HepG2 (cell line): ENCODE data around the gene ARHGEF16. TPM values are rescaled to one million over a fixed set of nuclear protein-coding genes. Genes with fewer than 3 reads are reported as not detected.

Source experiments
- ATAC-seq: fragments of 200-7000 bp; cut with Tn5 transposase; 3 replicates; pipeline ENCODE4 v1.9.1; 2020; ENCODE audit warnings: mild to moderate bottlenecking, moderate library complexity
- BruUV-seq: library from RNA; stranded (reverse); fragments of 400-500 nt; replicated peaks from 2 replicates; lab custom pipeline; 2021; lab: Mats Ljungman, UMichigan
- CTCF ChIA-PET: fragments of 300-600 bp; formaldehyde crosslinking; extraction: SDS; loops from one replicate; lab custom pipeline; 2021; ENCODE audit warnings: low total read pairs, inconsistent platforms, low intra/inter-chr PET ratio; lab: Yijun Ruan, JAX
- POLR2A ChIA-PET: fragments of 350-600 bp; sonication (Branson Sonifier 250); formaldehyde crosslinking; loops from one replicate; lab custom pipeline; 2020; ENCODE audit warnings: antibody characterized with exemption, inconsistent platforms; lab: Yijun Ruan, JAX
- DNase-seq: peaks from one replicate; pipeline ENCODE4 v3.0.0-alpha.2; 2015; ENCODE audit warnings: low spot score
- FAIRE-seq: peaks from 3 replicates; lab custom pipeline; 2011; peaks lifted over from hg19 to GRCh38; lab: Jason Lieb, UNC
- H2AFZ ChIP-seq: one replicate; pipeline ENCODE4 v1.6.1; 2011; ENCODE audit warnings: low read length, inconsistent platforms
- H3K27ac ChIP-seq: fragments of 300-600 bp; 3 replicates; pipeline ENCODE4 v1.8.0; 2011; ENCODE audit warnings: mixed run types, mild to moderate bottlenecking, mixed read lengths, low read length, inconsistent platforms; ENCODE audit not compliant: insufficient read depth; ENCODE audit errors: extremely low read length
- H3K27me3 ChIP-seq, 2 experiments: fragments of 200-600 bp in 1 of 2; 2 replicates in 1 of 2; 3 replicates in 1 of 2; pipeline versions ENCODE4 v1.6.0 to v1.8.0; 2011; ENCODE audit warnings: low read length in 2 of 2, mild to moderate bottlenecking in 2 of 2, moderate library complexity in 2 of 2, inconsistent platforms in 1 of 2; ENCODE audit not compliant: insufficient read depth in 2 of 2, control insufficient read depth in 1 of 2
- H3K36me3 ChIP-seq, 2 experiments: fragments of 200-600 bp in 1 of 2; replicated peaks in 1 of 2; 2 replicates in 1 of 2; 3 replicates in 1 of 2; pipeline versions ENCODE4 v1.5.1 to v1.8.0; 2011; ENCODE audit warnings: low read length in 2 of 2, inconsistent platforms in 1 of 2; ENCODE audit not compliant: insufficient read depth in 2 of 2, control insufficient read depth in 1 of 2
- H3K4me1 ChIP-seq: 2 replicates; pipeline ENCODE4 v1.5.1; 2012; ENCODE audit warnings: low read length, inconsistent platforms; ENCODE audit not compliant: insufficient read depth
- H3K4me2 ChIP-seq: 2 replicates; pipeline ENCODE4 v1.6.0; 2011; ENCODE audit warnings: low read depth, low read length, inconsistent platforms
- H3K4me3 ChIP-seq, 3 experiments: fragments of 200-600 bp in 1 of 3; sonication (generic), shearing (Covaris generic) in 1 of 3; replicated peaks in 1 of 3; 2 replicates each; pipeline ENCODE4 v1.5.1; 2011 to 2016; ENCODE audit warnings: low read length in 3 of 3, inconsistent platforms in 2 of 3, low read depth in 2 of 3, mild to moderate bottlenecking in 2 of 3, control low read depth in 1 of 3, mixed read lengths in 1 of 3; ENCODE audit not compliant: insufficient read depth in 1 of 3
- H3K79me2 ChIP-seq: one replicate; pipeline ENCODE4 v1.6.1; 2011; ENCODE audit warnings: low read length, inconsistent platforms; ENCODE audit not compliant: insufficient read depth
- H3K9ac ChIP-seq: 2 replicates; pipeline ENCODE4 v1.6.0; 2011; ENCODE audit warnings: mild to moderate bottlenecking, low read depth, low read length, inconsistent platforms; ENCODE audit not compliant: insufficient read depth
- H3K9me3 ChIP-seq: 2 replicates; pipeline ENCODE4 v1.5.1; 2012; ENCODE audit warnings: mild to moderate bottlenecking, low read length
- H4K20me1 ChIP-seq: 2 replicates; pipeline ENCODE4 v1.6.0; 2011; ENCODE audit warnings: inconsistent platforms, mild to moderate bottlenecking, low read length, moderate library complexity; ENCODE audit not compliant: insufficient read depth
- HDAC6 ChIP-seq: fragments of 200-600 bp; sonication (generic); IDR thresholded peaks from 2 replicates; pipeline ENCODE4 v1.7.0; 2017; ENCODE audit warnings: mild to moderate bottlenecking, antibody characterized with exemption, low read length, low read depth
- ZNF687 ChIP-seq: sonication (generic); formaldehyde crosslinking; IDR thresholded peaks from 2 replicates; pipeline ENCODE4 v1.5.1; 2020; ENCODE audit warnings: mild to moderate bottlenecking, missing genetic modification reagents, moderate library complexity
- WGBS: methylation state at CpG from one replicate; pipeline ENCODE4 v1.1.6; 2017; ENCODE audit warnings: low lambda C conversion rate; 5-methylcytosine and 5-hydroxymethylcytosine counted together
- in situ Hi-C: cut with HindIII; loops from 2 replicates; pipeline ENCODE4 v1.10.0; 2017; ENCODE audit warnings: low pct_unique_long_range_greater_than_20kb; ENCODE audit not compliant: extremely low pct_ligation_motif_present
- intact Hi-C: fragments of 100-400 bp; cut with micrococcal nuclease; formaldehyde crosslinking; loops from one replicate; pipeline ENCODE4 v1.10.0; 2022; ENCODE audit not compliant: unreplicated experiment
- polyA plus RNA-seq, 8 experiments: library from polyadenylated mRNA; depleted of rRNA in 3 of 8; stranded (reverse) in 7 of 8; unstranded in 1 of 8; fragments of >200 nt; fragmentation: Illumina TruSeq in 4 of 8; extraction: Trizol in 4 of 8; gene quantifications; 2 replicates each; pipeline versions ENCODE4 v1.2.1 to v1.2.3, GENCODE V29; 2011 to 2016; ENCODE audit warnings: low read depth in 4 of 8, missing spikeins in 1 of 8, mixed read lengths in 1 of 8; ENCODE audit not compliant: insufficient read depth in 1 of 8
- total RNA-seq, 5 experiments: library from RNA; depleted of rRNA; stranded (reverse); fragments of >200 nt; fragmentation: Illumina TruSeq; extraction: Trizol; gene quantifications; 2 replicates each; pipeline ENCODE4 v1.2.3, GENCODE V29; 2016; ENCODE audit warnings: low read depth in 1 of 5

The ARHGEF16 gene
- total and polyA plus RNA-seq, 2 of the 13 experiments (the other 11 are each of a cell fraction or from before 2014, with no cell fraction given) = 20.3 to 39.9 TPM

- no peak for FAIRE-seq
- Histone ChIP-seq H3K79me2 (no peaks in the 10 kb centered on the region), H3K27ac (no peak overlapping the region), H3K4me3 (no peak overlapping the region), H3K4me2 (no peak overlapping the region), H3K27me3 (peaks cover 0 to 9% of the 10 kb centered on the region in 2 experiments; a peak in 4 of 5 replicates), H3K36me3 (no peaks in the 10 kb centered on the region), H3K4me1 (peaks cover 30% of the 10 kb centered on the region), H4K20me1 (no peaks in the 10 kb centered on the region), H3K9me3 (peaks cover 11% of the 10 kb centered on the region), H3K9ac (no peak overlapping the region), H2AFZ (no peak overlapping the region)
- no peak for DNase-seq
- TF ChIP-seq ZNF687 (CRISPR knock-in tag) (peak; percentile 53; the same call in 1 of the 2 replicates), HDAC6 (no peak)
- ATAC-seq = peak; percentile 28
- intact Hi-C loops = loop anchor here (5.0 kb wide), 1 partner anchor 347 kb away; the partner anchor contains the start of gene PRDM16
- no TSS peak for BruUV-seq
- in situ Hi-C loops = no loop called here
- 66% methylated on average over 16 of the region's 34 CpGs for WGBS
- ChIA-PET CTCF (no interaction called here), POLR2A (no interaction called here)
Measured at GRCh38 chr1:3413975-3414710, 40.3 kb upstream of the ARHGEF16 start.
